GM12801 (cell line): ENCODE data around the gene CTH.

Experiments used
- CTCF ChIP-seq: IDR thresholded peaks from one replicate; pipeline ENCODE4 v1.5.1; 2011; ENCODE audit warnings: control low read depth; ENCODE audit not compliant: insufficient read length; ENCODE audit errors: extremely low read depth

The CTH gene

DNA sequence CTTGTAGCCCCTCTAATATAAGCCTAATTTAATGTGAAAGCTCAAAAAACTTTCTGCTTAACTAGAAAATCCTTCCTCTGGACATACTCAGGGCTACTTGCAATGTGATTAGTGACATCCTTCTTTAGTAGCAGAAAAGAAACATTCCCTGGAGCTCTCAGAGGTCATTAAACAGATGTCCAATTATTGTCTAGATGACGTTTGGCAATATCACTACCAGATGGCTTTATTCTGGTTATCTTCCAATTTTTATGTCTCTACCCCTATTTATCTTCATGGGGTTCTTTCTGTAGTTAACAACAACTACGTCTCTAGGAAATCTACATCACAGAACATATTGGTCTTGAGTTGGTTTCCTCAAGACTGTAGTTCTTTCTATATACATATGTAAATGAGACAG is 44.2 kb downstream of the CTH start:
- no peak for TF ChIP-seq CTCF

DNA sequence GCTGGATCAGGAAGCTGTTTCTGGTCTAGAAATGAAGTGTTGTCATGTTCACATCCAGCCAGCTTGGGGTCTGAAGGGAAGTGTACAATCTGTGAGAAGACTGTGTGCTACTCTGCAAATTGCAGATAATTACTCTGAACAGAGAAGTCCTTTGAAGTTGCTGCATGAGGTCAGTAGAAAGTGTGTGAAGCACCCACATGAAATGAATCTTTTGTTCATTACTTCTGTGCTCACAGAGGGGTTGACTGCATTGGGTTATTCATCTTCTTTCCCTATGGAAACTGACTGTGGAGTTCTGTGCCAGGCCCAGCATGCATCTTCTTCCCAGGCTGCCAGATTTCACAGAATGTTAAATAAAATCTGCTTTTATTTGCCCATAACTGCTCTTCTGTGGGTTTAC is 47.1 kb downstream of the CTH start:
- TF ChIP-seq CTCF: no peak

- TF ChIP-seq CTCF: no peak
Measured at GRCh38 chr1:70459496-70460225, 48.6 kb downstream of the CTH start.

DNA sequence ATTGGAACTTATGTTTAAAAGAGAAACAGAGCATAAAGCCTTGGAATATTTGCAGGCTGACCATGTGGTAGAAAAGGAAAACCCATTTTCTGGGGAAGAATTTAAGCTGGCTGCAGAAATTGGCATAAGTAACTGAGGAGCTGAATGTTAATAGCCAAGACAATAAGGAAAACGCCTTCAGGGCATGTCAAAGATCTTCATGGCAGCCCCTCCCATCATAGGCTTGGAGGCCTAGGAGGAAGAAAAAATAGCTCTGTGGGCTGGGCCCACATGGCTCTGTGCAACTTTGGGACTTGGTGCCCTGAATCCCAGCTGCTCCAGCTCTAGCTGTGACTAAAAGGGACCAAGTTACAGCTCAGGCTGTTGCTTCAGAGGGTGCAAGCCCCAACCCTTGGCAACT is 51.5 kb downstream of the CTH start:
- no peak for TF ChIP-seq CTCF

GRCh38 chr1:70465911-70466310 is 54.8 kb downstream of the CTH start:
- no peak for TF ChIP-seq CTCF

DNA sequence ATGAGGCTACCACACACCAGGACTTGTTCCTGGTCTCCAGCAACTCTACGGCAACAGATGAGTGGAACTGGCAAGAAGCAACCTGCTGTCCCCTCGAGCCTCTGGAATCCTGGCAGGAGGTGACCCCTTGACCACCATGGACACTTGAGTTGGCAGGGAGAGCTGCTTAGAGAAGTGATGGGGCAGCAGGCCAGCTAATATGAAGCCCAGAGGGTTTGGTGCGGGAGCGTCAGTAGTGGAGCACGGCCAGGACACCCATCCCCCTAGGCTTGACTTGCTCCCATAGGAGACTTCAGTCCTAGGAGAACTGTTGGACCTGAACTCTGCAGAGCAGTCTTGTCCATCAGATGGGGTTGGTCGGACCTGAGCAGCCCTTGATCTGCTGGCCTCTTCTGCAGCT is 56.5 kb downstream of the CTH start:
- TF ChIP-seq CTCF: no peak

- TF ChIP-seq CTCF: no peak
Measured at GRCh38 chr1:70468180-70468579, 57.1 kb downstream of the CTH start.
